HL-60 (cell line): Measurements from ENCODE around the gene ADISSP.

Experiments used
- DNase-seq, 2 experiments: peaks; one replicate each; pipeline ENCODE4 v3.0.0-alpha.2; 2010 to 2020; ENCODE audit warnings: low read depth in 1 of 2, low spot score in 1 of 2
- H3K27ac ChIP-seq: fragments of 250-450 bp; sonication (Bioruptor Pico); replicated peaks from 2 replicates; pipeline ENCODE4 v1.5.1; 2020; ENCODE audit warnings: mild to moderate bottlenecking, moderate library complexity
- H3K27me3 ChIP-seq: fragments of 250-450 bp; sonication (Bioruptor Pico); 2 replicates; pipeline ENCODE4 v1.5.1; 2021; ENCODE audit warnings: mild to moderate bottlenecking, moderate library complexity; ENCODE audit not compliant: insufficient read depth, poor library complexity, severe bottlenecking
- H3K4me3 ChIP-seq: replicated peaks from 2 replicates; pipeline ENCODE4 v1.5.1; 2011; ENCODE audit warnings: mild to moderate bottlenecking, control low read depth, low read length; ENCODE audit not compliant: insufficient read depth
- CTCF ChIP-seq: IDR thresholded peaks from one replicate; pipeline ENCODE4 v1.5.1; 2011; ENCODE audit warnings: low read length, control low read depth, inconsistent platforms; ENCODE audit not compliant: insufficient read depth
- GABPA ChIP-seq: IDR thresholded peaks from 2 replicates; pipeline ENCODE4 v1.6.1; 2012; ENCODE audit warnings: low read depth
- POLR2AphosphoS5 ChIP-seq: IDR thresholded peaks from 2 replicates; pipeline ENCODE4 v1.6.1; 2012; ENCODE audit warnings: low read depth
- REST ChIP-seq: IDR thresholded peaks from 2 replicates; pipeline ENCODE4 v1.6.1; 2012; ENCODE audit warnings: low read depth; ENCODE audit not compliant: insufficient replicate concordance
- SPI1 ChIP-seq: IDR thresholded peaks from 2 replicates; pipeline ENCODE4 v1.6.1; 2012; ENCODE audit warnings: low read depth, mild to moderate bottlenecking, borderline replicate concordance

The ADISSP gene

GRCh38 chr20:3813848-3814581 is 46.5 kb upstream of the ADISSP start:
- no peaks in the 10 kb centered on the region for H3K27me3 ChIP-seq
- no peak for DNase-seq
- TF ChIP-seq POLR2AphosphoS5 (no peak), GABPA (no peak), SPI1 (no peak), REST (no peak), CTCF (no peak)

GRCh38 chr20:3812975-3813847 is 45.7 kb upstream of the ADISSP start:
- no peak for TF ChIP-seq CTCF
- no peak for TF ChIP-seq REST
- TF ChIP-seq GABPA, result no peak
- no peak for TF ChIP-seq POLR2AphosphoS5
- no peak for TF ChIP-seq SPI1
- DNase-seq, result no peak
- no peak overlapping the region for H3K4me3 ChIP-seq
- no peak overlapping the region for H3K27ac ChIP-seq
- no peaks in the 10 kb centered on the region for H3K27me3 ChIP-seq

More at GRCh38 chr20:3813848-3814581, 46.5 kb upstream of the ADISSP start:
- H3K27ac ChIP-seq, result no peak overlapping the region
- H3K4me3 ChIP-seq, result no peak overlapping the region

- Histone ChIP-seq H3K27ac (peak overlapping the region; percentile 44), H3K4me3 (no peak overlapping the region), H3K27me3 (no peaks in the 10 kb centered on the region)
- TF ChIP-seq GABPA (no peak), POLR2AphosphoS5 (no peak), CTCF (no peak), REST (no peak), SPI1 (no peak)
- DNase-seq, result no peak
These were observed 44.7 kb upstream of the ADISSP start for GRCh38 chr20:3812259-3812681.
